Stimulated activated CD4-positive, alpha-beta T cell treated with anti-CD3 and anti-CD28 coated beads, Interleukin-1b, Interleukin-23, amount 100 ng/mL, for 48 hours (primary cell): Measurements from ENCODE around the gene APOL5.
"Not testable (repeated sequence)": the region's sequence is repeated elsewhere in the genome, so short reads cannot be mapped to it uniquely, and the experiment has no call there.

Source experiments
- DNase-seq: peaks from one replicate; pipeline ENCODE4 v3.0.0-alpha.2; 2020

The APOL5 gene

GRCh38 chr22:35717572-35717971 is at the start of gene APOL5:
Gene APOL5 (plus strand): TSS chr22:35717872. CDS start chr22:35717872, 0 bp downstream.
- DNase-seq = no peak

- no peak for DNase-seq
Observed at GRCh38 chr22:35674335-35674734, 43.3 kb upstream of the APOL5 start.

- DNase-seq = not testable (repeated sequence)
Observed at GRCh38 chr22:35676065-35676464, 41.6 kb upstream of the APOL5 start.

- DNase-seq = no peak
Observed at GRCh38 chr22:35677460-35678187, 40.0 kb upstream of the APOL5 start.

- no peak for DNase-seq
Observed at GRCh38 chr22:35678836-35679235, 38.8 kb upstream of the APOL5 start.

- peak; percentile 65 for DNase-seq
Observed at GRCh38 chr22:35679492-35679891, 38.2 kb upstream of the APOL5 start.

GRCh38 chr22:35681454-35682052 is 36.1 kb upstream of the APOL5 start:
- DNase-seq = no peak

- DNase-seq = no peak
Observed at GRCh38 chr22:35683560-35683959, 34.1 kb upstream of the APOL5 start.

- DNase-seq = no peak
Observed at GRCh38 chr22:35684270-35684700, 33.4 kb upstream of the APOL5 start.

- DNase-seq = no peak
Observed at GRCh38 chr22:35684732-35685131, 32.9 kb upstream of the APOL5 start.

GRCh38 chr22:35685731-35686130 is 31.9 kb upstream of the APOL5 start:
- DNase-seq = no peak

- no peak for DNase-seq
Observed at GRCh38 chr22:35686298-35686697, 31.4 kb upstream of the APOL5 start.

GRCh38 chr22:35687461-35687860 is 30.2 kb upstream of the APOL5 start:
- DNase-seq = no peak

GRCh38 chr22:35688913-35689675 is 28.6 kb upstream of the APOL5 start:
- DNase-seq = no peak

- DNase-seq = no peak
Observed at GRCh38 chr22:35690001-35690400, 27.7 kb upstream of the APOL5 start.

- no peak for DNase-seq
Observed at GRCh38 chr22:35695202-35695601, 22.5 kb upstream of the APOL5 start.

- peak; percentile 32 for DNase-seq
Observed at GRCh38 chr22:35697142-35697541, 20.5 kb upstream of the APOL5 start.

GRCh38 chr22:35699852-35700251 is 17.8 kb upstream of the APOL5 start:
- not testable (repeated sequence) for DNase-seq

GRCh38 chr22:35703861-35704584 is 13.6 kb upstream of the APOL5 start:
- DNase-seq = no peak

- no peak for DNase-seq
Observed at GRCh38 chr22:35705141-35705540, 12.5 kb upstream of the APOL5 start.

- no peak for DNase-seq
Observed at GRCh38 chr22:35708453-35708852, 9.2 kb upstream of the APOL5 start.

GRCh38 chr22:35708917-35709316 is 8.8 kb upstream of the APOL5 start:
- no peak for DNase-seq

- DNase-seq = no peak
Observed at GRCh38 chr22:35711336-35711735, 6.3 kb upstream of the APOL5 start.
